HAP-1 (cell line): ENCODE measurements around the gene SCAI.
"Not testable (repeated sequence)": the region's sequence is repeated elsewhere in the genome, so short reads cannot be mapped to it uniquely, and the experiment has no call there.

Experiments
- DNase-seq, 2 experiments: peaks; one replicate each; pipeline ENCODE4 v3.0.0-alpha.2; 2016 to 2020; ENCODE audit warnings: low spot score in 2 of 2
- H3K27me3 ChIP-seq: fragments of 250-450 bp; sonication (Bioruptor Pico); 2 replicates; pipeline ENCODE4 v1.5.1; 2020; ENCODE audit warnings: low read depth, mild to moderate bottlenecking, moderate library complexity
- H3K36me3 ChIP-seq: fragments of 250-450 bp; sonication (Bioruptor Pico); replicated peaks from 2 replicates; pipeline ENCODE4 v1.5.1; 2020; ENCODE audit warnings: mild to moderate bottlenecking
- H3K4me1 ChIP-seq: fragments of 250-450 bp; sonication (Bioruptor Pico); 2 replicates; pipeline ENCODE4 v1.5.1; 2020; ENCODE audit warnings: mild to moderate bottlenecking
- H3K4me3 ChIP-seq: fragments of 250-450 bp; sonication (Bioruptor Pico); 2 replicates; pipeline ENCODE4 v1.5.1; 2020; ENCODE audit warnings: mild to moderate bottlenecking, moderate library complexity
- H3K9me3 ChIP-seq: fragments of 250-450 bp; sonication (Bioruptor Pico); 2 replicates; pipeline ENCODE4 v1.5.1; 2020; ENCODE audit warnings: mild to moderate bottlenecking, moderate library complexity
- in situ Hi-C: fragments of 300-500 bp; cut with MboI; formaldehyde crosslinking; loops from 3 replicates; pipeline ENCODE4 v1.14.3; 2020; ENCODE audit warnings: low sequenced_read_pairs, inconsistent platforms, mixed read lengths

The SCAI gene

DNA sequence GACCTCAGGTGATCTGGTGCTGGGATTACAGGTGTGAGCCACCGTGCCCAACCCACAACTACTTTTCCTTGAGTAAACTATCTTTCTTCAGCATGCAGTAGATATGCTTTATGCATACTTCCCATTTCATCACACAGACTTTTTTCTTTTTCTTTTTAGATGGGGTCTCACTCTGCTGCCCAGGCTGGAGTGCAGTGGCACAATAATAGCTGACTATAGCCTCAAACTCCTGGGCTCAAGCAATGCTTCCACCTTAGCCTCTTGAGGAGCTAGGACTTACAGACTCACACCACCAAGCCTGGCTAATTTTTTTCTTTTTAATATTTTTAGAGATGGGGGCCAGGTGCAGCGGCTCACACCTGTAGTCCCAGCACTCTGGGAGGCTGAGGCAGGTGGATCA is 23.4 kb upstream of the SCAI start:
- peaks cover 10% of the 10 kb centered on the region for H3K36me3 ChIP-seq
- H3K9me3 ChIP-seq: no peaks in the 10 kb centered on the region
- H3K27me3 ChIP-seq: no peaks in the 10 kb centered on the region
- no peak overlapping the region for H3K4me3 ChIP-seq
- H3K4me1 ChIP-seq: no peaks in the 10 kb centered on the region
- DNase-seq: no peak
- in situ Hi-C loops: no loop called here

DNA sequence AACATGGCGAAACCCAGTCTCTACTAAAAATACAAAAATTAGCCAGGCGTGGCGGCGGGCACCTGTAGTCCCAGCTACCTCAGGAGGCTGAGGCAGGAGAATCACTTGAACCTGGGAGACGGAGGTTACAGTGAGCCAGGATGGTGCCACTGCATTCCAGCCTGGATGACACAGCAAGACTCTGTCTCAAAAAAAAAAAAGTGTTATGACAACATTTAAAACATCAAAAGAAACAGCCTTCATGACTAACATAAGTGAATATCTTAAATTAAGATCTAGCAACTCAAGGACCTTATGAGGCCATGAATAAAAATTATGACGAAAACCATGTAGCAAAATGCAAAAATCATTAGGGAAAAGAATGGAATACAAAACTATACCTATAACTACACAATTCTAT is 19.6 kb upstream of the SCAI start:
- DNase-seq, H3K9me3 ChIP-seq, in situ Hi-C loops, H3K36me3 ChIP-seq, H3K4me3 ChIP-seq, H3K27me3 ChIP-seq, H3K4me1 ChIP-seq: not testable (repeated sequence)

DNA sequence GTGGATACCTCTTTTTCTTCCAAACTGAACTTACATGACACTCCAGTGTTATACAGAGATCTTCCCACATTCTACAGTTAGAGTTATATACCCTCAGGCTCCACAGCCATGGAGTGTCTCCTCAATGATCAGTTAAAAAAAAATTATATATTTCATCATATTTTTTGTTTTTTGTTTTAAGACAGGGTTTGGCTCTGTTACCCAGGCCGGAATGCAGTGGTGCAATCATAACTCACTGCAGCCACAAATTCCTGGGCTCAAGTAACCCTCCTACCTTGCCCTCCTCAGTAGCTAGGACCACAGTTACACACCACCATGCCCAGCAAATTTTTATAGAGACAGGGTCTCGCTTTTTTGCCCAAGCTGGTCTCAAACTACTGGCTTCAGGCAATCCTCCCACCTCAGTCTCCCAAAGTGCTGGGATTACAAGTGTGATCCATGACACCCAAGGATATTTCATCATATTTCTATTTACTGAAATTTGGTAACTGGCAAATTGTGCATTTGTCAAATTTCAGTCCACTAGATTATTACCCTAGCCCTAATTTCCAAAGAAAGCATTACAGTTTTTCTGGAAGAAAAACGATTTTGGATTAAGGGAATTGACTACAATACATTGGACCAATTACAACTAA is 18.1 kb upstream of the SCAI start:
- Histone ChIP-seq H3K4me3 (no peak overlapping the region), H3K4me1 (no peaks in the 10 kb centered on the region), H3K27me3 (no peaks in the 10 kb centered on the region), H3K9me3 (no peaks in the 10 kb centered on the region), H3K36me3 (0 out of 2 replicates have a peak, but pooled peaks cover 6% of the 10 kb centered on the region)
- in situ Hi-C loops: no loop called here
- no peak for DNase-seq

DNA sequence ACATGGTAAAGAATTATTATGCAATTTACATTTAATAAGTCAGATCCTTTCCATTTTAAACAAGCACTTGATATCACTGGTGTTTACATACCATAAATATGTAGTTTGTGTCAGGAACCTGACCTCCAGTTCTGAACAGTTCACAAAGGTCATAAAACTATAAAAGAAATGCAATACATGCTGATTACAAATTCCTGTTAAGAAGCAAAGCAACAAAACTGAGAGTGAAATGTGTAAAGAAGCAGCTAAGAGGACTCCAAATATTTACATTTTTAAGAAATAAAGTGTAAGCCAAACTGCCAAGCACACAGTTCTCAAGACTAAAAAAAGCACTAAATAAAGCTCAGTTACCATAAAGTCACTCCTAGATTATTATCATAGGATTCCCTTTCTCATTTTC is 17.4 kb upstream of the SCAI start:
- Histone ChIP-seq H3K27me3 (no peaks in the 10 kb centered on the region), H3K4me3 (no peak overlapping the region), H3K4me1 (no peaks in the 10 kb centered on the region), H3K36me3 (0 out of 2 replicates have a peak, but pooled peaks cover 6% of the 10 kb centered on the region), H3K9me3 (no peaks in the 10 kb centered on the region)
- DNase-seq: no peak
- in situ Hi-C loops: no loop called here

DNA sequence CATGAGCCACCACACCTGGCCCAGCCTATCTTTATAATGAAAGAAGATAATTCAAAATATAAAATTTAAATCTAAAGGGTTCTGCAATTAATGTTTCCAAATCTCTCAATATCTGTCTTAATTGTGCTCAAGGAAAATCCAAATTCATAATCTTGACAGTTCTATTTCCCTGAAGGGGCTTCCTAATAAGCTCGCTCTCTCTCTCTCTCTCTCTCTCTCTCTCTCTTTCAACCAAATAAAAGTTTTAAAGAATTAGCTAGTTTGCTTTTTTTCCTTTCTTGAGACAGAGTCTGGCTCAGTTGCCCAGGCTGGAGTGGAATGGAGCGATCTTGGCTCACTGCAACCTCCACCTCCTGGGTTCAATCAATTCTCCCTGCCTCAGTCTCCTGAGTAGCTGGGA is 13.2 kb upstream of the SCAI start:
- in situ Hi-C loops: no loop called here
- Histone ChIP-seq H3K27me3 (no peaks in the 10 kb centered on the region), H3K4me1 (no peaks in the 10 kb centered on the region), H3K36me3 (peaks cover 28% of the 10 kb centered on the region), H3K4me3 (no peak overlapping the region), H3K9me3 (no peaks in the 10 kb centered on the region)
- DNase-seq: no peak

DNA sequence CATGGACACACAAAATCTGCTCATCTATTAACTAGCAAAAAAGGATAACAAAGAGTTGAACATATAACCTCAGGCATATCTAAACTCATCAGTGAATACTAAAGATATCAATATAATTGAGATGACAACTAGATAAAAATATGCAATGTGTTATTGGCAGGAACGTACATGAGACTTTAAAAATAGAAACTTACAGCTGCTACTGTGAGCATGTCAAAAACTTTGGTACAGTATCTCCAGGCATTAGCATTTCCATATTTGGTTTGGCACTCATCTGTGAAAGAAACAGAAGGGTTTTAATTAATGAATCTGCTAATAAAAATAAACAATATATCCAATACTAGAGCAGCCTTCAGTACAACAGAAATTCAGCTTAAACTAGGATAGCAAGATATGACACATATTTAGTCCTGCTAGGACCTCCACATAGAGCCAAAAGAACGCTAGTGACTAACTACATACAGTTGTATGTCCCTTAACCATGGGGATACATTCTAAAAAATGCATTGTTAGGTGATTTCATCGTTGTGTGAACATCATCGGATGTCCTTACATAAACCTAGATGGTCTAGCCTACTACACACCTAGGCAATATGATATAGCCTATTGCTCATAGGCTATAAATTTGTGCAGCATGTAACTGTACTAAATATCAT is 10.5 kb upstream of the SCAI start:
- Histone ChIP-seq H3K4me1 (no peaks in the 10 kb centered on the region), H3K9me3 (no peaks in the 10 kb centered on the region), H3K27me3 (no peaks in the 10 kb centered on the region), H3K4me3 (no peak overlapping the region), H3K36me3 (peaks cover 42% of the 10 kb centered on the region)
- no peak for DNase-seq
- in situ Hi-C loops: no loop called here

DNA sequence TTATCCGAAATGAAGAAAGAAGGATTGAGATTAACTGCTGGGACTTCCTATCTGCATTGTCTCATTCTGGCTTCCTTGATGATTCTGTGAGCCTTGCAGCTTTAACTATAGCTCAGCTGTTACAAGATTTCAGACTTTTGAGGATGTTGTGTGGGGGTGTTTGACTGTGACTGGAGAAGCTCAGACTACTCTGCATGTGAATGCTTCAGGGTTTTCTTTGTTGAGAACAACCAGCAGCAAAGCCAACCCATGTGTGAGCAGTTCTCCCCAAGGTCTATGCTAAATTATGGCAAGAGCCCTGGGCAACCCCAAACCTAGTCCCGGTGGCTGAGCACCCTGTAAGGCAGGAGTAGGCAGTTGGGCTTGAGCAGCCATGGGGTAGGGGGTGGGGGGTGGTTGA is 8.4 kb upstream of the SCAI start:
- Histone ChIP-seq H3K27me3 (no peaks in the 10 kb centered on the region), H3K4me1 (no peaks in the 10 kb centered on the region), H3K4me3 (no peak overlapping the region), H3K36me3 (peaks cover 42% of the 10 kb centered on the region), H3K9me3 (no peaks in the 10 kb centered on the region)
- in situ Hi-C loops: no loop called here
- no peak for DNase-seq

DNA sequence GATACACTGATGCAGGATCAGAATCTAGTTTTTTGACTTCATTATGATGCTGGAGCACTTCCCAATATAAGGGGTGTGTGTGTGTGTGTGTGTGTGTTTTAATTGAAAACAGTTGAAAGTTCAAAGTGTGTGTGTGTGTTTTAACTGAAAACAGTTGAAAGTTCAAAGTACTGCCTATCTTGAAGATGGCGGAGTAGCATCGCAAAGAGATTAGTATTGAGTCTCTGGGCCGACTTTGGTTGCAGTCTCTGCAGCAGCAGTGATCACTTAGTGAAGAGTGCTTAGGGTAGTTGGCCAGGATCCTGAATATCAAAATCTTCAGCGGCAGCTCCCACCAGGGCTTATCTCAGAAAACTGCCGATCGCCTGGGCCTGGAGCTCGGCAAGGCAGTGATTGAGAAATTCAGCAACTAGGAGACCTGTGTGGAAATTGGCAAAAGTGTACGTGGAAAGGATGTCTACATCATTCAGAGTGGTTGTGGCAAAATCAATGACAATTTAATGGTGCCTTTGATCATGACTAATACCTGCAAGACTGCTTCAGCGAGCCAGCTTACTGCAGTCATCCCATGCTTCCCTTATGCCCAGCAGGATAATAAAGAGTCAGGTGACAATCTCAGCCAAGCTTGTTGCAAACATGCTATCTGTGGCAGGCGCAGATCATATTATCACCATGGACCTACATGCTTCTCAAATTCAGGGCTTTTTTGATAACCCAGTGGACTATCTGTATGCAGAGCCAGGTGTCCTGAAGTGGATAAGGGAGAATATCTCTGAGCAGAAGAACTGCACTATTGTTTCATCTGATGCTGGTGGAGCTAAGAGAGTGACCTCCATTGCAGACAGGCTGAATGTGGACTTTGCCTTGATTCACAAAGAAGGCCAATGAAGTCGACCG is 7.3 kb upstream of the SCAI start:
- H3K4me3 ChIP-seq: no peak overlapping the region
- H3K9me3 ChIP-seq: no peaks in the 10 kb centered on the region
- DNase-seq: no peak
- H3K27me3 ChIP-seq: no peaks in the 10 kb centered on the region
- no peaks in the 10 kb centered on the region for H3K4me1 ChIP-seq
- in situ Hi-C loops: no loop called here
- peaks cover 42% of the 10 kb centered on the region for H3K36me3 ChIP-seq

DNA sequence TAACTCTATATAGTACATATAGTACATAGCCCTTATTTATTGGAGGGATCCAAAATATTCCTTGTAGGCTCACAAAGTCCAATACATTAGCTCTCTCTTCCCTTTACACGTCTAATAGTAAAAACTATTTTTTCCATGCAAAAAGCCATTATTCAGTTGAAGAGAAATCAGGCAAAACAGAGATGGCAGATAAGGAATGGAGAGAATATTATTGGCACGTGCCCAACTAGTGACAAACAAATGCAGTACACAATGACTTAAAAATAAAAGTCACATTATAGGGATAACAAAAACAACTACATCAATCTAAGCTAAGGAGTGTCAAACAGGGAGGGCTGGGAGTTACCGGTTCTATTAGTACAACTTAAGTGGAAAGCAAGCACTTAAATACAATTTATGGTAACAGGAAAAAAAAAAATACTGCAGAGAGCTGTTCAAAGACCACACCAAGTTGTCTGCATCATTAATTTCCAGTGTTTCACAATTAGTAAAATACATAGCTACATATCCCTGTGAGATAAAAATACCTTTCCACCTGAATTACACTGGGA is 4.1 kb upstream of the SCAI start:
- DNase-seq: no peak
- Histone ChIP-seq H3K9me3 (no peaks in the 10 kb centered on the region), H3K36me3 (peaks cover 24% of the 10 kb centered on the region), H3K4me1 (no peaks in the 10 kb centered on the region), H3K27me3 (no peaks in the 10 kb centered on the region), H3K4me3 (no peak overlapping the region)
- in situ Hi-C loops: no loop called here

DNA sequence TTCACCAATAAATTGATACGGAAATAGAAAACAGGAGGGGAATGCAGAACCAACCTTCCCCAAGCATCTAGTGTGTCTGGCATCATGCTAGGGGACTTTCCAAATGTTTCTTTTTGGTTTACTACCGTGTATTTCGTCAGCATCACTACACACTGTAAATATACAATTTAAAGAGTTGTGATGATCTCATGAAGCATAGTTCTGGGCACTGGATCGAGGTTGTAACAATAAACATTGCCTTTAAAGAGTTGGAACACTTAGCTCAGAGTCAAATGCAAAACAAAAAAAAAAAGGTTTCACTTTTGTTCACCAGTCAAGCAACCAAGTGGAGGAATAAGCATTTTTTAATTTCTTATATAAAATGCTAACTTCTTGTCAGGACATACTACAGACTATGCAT is 2.9 kb upstream of the SCAI start:
- DNase-seq: no peak
- Histone ChIP-seq H3K4me3 (no peak overlapping the region), H3K36me3 (peaks cover 24% of the 10 kb centered on the region), H3K4me1 (peaks cover 11% of the 10 kb centered on the region), H3K27me3 (no peaks in the 10 kb centered on the region), H3K9me3 (no peaks in the 10 kb centered on the region)
- in situ Hi-C loops: no loop called here

DNA sequence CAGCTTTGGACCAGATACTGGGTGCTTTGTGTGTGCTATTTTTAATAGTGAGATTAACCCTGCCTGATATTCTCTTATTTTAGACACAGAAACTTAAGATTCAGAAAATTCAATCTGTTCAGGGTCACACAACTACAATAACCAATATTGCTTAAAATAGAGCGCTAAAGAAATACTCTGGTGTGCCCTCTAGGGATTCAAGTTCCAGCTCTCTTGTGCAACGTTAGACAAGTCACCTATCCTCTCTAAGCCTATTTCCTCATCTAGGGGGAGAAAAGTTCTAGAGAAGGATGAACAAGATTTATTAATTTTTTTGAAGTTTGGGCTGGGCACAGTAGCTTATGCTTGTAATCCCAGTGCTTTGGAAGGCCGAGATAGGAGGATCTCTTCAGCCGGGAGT is 2.1 kb upstream of the SCAI start:
- Histone ChIP-seq H3K9me3 (no peaks in the 10 kb centered on the region), H3K4me3 (no peak overlapping the region), H3K36me3 (peaks cover 20% of the 10 kb centered on the region; the same call in 1 of the 2 replicates), H3K4me1 (peaks cover 11% of the 10 kb centered on the region), H3K27me3 (no peaks in the 10 kb centered on the region)
- DNase-seq: no peak
- in situ Hi-C loops: no loop called here

DNA sequence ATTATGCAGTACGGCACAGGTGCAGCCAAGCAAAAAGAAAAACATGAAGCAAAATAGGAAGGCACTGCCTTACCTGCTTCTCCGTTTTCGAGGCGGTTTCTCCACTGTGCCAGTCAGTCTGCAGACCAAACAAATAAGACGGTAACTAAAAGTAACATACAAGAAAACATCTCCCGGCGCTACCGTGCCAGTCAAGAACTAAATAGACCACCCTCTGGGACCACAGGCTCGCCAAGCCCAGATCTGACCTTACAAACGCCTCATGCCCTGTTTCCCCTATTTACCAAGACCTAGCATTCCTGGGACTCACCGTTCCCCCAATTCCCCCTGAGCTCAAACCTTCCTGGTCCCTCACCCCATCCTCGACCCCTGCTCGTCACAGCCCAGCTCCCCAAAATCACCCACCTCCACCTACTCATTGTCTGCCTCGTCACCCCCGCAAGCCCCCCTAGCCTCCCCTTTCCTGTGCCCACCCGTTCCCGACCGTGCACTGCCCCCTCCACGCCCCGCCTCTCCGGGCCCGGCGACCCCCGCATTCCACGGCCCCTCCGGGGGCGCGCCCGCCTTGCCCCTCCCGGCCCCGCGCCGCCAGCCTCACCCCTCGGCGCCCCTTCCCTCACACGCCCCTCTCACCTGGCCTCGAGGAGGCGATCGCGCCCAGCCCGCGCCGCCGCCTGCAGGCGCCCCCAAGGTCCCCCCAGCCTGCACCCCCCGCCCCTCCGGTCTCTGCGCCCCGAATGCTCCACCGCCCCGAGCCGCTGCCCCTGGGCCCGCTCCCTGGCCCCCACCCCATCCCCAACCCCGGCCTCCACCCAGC is 560 bp downstream of the SCAI start:
- peak in 1 of 2 experiments; percentile 33 for DNase-seq
- Histone ChIP-seq H3K9me3 (no peaks in the 10 kb centered on the region), H3K36me3 (peaks cover 19% of the 10 kb centered on the region; the same call in 1 of the 2 replicates), H3K27me3 (no peaks in the 10 kb centered on the region), H3K4me1 (peaks cover 11% of the 10 kb centered on the region), H3K4me3 (peak overlapping the region; percentile 46)
- in situ Hi-C loops: loop anchor here (5.0 kb wide), 1 partner anchor 370 kb away; the partner anchor contains the start of gene NR6A1

DNA sequence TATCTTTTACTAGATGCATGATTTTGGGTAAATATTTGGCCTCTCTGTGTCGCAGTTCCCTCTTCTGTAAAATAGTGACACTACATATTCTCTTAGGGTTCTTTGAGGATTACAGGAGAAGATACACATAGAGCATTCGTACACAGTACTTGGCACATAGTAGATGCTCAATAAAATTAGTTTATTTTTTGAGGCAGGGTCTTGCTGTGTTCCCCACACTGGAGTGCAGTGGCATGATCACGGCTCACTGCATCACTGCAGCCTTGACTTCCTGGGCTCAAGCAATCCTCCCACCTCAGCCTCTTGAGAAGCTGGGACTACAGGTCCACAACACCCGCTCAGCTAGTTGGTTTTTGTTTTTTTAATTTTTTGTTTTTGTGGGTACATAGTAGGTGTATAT is 1.6 kb downstream of the SCAI start:
- no peak for DNase-seq
- Histone ChIP-seq H3K4me3 (peak overlapping the region; percentile 46), H3K9me3 (no peaks in the 10 kb centered on the region), H3K27me3 (no peaks in the 10 kb centered on the region), H3K36me3 (peaks cover 19% of the 10 kb centered on the region; the same call in 1 of the 2 replicates), H3K4me1 (peaks cover 11% of the 10 kb centered on the region)
- in situ Hi-C loops: loop anchor here (5.0 kb wide), 1 partner anchor 369 kb away; the partner anchor contains the start of gene NR6A1
